Heart left ventricle (tissue), 13 donors: ENCODE results near the gene KIF16B.

ENCODE experiments used
- CTCF ChIP-seq, 12 donors: fragments of 200-600 bp; sonication (generic) in 4 of 12; IDR thresholded peaks; one replicate each; pipeline versions ENCODE4 v1.5.0 to v1.8.0; 2018 to 2022; ENCODE audit warnings: antibody characterized with exemption in 12 of 12, mild to moderate bottlenecking in 5 of 12
- POLR2A ChIP-seq, 2 donors: fragments of 450-650 bp; IDR thresholded peaks; one replicate each; pipeline ENCODE4 v1.6.1; 2017; ENCODE audit warnings: antibody characterized with exemption in 2 of 2, mild to moderate bottlenecking in 2 of 2, moderate library complexity in 2 of 2
- donor health status: ischemic (EF 13 %, LVEDD 7.1; RV severe dilation, severe dysfunction).
- donor health status: DM: no; HTN: yes; CAD: no.
- donor health status: DM: no; HTN: no; CAD: no.
- donor health status: ischemic (EF 25% LVEDD 6.9; RV normal size, moderate dysfunction).
- donor health status: ischemic (EF 25% LVEDD 5.7; RV mildly dilated, moderate dysfunction).
- donor health status: ischemic (EF 35%, LVEDD 5.7; RV mildly dilated, moderate dysfunction).
- donor health status: nonischemic (EF 11% LVEDD 7.7; RV severe dilation, severe dysfunction).
- donor health status: DM: yes; HTN: yes; CAD: no.
- donor health status: PGD.
- donor health status: ischemic (EF 29% LVEDD 5.4; RV normal size, mild dysfunction).
- donor health status: nonischemic (EF 23%, LVEDD 6.1; RV moderate dilation, normal function).

GRCh38 chr20:16537025-16537665, 36.1 kb downstream of the KIF16B start:
- TF ChIP-seq POLR2A (IDR thresholded peaks at IDR 0.05) (no peak), CTCF (IDR thresholded peaks at IDR 0.05) (no peak)
